GM18858 (cell line): ENCODE data around the gene PSAPL1.

ENCODE experiments used
- ATAC-seq: cut with Tn5 transposase; IDR thresholded peaks from one replicate; pipeline ENCODE4 v1.9.1; 2021; ENCODE audit not compliant: unreplicated experiment

The PSAPL1 gene

DNA sequence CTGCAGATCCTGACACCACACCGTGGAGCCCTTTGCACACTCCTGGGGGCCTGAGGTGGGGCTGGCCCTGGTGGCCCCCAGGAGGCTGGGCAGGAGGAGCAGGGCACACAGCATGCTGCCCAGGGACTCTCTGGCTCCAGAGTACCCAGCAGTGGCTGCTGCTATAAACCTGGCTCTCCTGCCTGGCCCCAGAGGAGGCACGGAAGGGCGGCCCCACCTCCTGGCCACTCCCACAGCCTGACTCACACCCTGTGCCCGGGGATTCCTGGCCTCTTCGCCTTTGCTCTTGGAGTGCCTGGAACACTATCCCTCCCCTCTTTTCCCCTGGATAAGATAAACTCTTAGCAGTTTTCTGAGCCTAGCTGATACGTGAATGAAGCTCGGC lies at the start of gene PSAPL1:
TSS of gene PSAPL1 (minus strand) at position 165 of the 385 bp plus-strand sequence. CDS start at position 114, 51 bp downstream.
- no peak for ATAC-seq

DNA sequence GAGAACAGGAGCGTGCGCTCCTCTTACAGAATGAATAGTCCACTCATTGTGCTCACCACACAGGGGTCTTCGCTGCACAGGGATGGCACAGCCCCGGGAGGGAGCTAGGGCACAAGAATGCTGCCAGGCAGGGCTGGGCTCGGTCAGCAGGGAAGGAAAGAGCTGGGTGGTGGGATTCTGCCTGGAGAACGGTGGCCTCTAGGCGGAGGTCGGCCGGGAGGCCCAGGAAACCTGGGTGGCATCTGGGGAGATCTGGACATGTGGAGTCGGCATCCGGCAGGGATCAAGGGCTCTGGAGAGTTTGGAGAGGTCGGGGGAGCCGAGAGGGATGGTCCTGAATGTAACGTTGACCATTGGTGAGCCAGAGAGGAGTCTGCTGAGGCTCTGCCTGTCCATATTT lies 46.5 kb upstream of the PSAPL1 start:
- no peak for ATAC-seq

DNA sequence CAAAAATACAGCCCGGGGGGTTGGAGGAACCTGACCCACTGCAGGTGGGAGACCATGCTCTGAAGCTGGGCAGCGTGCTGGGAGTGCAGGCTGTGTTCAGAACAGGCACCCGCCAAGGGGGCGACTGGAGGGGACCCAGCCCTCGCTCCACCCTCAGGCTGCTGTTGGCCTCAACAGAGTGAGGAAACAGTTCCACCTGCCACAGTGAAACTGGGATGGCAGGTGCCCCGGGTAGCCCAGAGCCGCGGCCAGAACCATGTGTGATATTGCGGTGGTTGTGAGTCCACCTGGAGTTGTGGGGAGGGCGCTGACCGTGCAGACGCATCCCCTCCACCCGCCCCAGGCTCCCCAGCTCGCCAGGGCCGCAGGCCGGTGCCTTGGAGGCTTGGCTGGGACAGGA lies 45.7 kb upstream of the PSAPL1 start:
- no peak for ATAC-seq

DNA sequence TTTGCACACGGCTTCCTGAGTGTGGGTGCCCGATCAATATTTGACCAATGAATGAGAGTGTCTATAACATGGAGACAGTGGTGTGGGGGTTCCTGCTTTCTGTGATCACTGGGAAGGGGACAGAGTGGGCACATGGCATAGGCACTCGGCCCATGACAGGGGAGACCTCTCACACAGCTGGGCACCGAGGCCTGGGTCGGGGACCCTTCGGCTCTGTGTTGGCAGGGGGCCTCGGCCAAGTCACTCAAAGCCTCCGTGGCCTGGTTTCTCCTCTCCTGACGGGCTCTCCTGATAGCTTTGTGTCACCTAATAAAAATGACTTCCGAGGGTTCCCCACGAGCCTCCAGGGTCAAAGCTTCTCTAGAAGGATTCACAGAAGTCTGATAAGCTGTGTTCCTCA lies 43.9 kb upstream of the PSAPL1 start:
- ATAC-seq = no peak

DNA sequence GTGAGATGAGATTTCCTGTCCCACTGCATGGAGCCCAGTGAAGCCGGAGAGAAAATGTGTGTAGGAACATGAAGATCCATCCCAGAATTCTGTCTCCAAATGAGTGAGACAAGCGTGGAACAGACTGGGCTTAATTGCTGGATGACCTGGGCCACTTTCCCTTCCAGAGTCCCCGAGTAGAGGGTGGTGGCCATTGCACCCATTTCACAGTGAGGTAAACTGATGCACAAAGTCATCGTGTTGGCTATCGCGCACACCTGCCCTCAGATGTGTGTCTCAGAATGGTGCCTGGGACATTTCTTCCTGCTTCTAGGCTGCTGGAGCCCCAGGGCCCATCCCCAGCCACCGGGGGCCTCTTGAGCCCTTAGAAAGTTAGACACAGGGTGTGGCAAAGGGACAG lies 43.0 kb upstream of the PSAPL1 start:
- no peak for ATAC-seq

DNA sequence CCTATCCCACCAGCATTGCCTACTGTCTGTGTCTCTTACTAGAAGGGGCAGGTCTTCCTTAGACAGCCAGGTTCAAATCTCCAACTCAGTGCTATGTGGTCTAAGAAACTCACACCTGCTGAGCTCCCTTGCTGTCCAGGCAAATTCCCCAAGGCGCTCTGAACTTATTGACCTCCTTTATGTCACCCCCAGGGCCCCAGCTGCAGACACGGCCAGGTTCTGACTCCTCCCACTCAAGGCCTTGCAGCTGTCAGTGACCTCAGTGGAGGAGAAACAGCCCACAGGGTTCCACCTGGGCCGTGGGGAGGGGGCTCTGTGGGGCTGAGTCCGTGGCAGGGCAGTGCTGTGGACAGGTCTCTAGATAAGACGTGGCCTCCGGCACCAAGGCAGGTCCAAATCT lies 42.1 kb upstream of the PSAPL1 start:
- no peak for ATAC-seq

- no peak for ATAC-seq
Observed at GRCh38 chr4:7475207-7475606, 40.5 kb upstream of the PSAPL1 start.

DNA sequence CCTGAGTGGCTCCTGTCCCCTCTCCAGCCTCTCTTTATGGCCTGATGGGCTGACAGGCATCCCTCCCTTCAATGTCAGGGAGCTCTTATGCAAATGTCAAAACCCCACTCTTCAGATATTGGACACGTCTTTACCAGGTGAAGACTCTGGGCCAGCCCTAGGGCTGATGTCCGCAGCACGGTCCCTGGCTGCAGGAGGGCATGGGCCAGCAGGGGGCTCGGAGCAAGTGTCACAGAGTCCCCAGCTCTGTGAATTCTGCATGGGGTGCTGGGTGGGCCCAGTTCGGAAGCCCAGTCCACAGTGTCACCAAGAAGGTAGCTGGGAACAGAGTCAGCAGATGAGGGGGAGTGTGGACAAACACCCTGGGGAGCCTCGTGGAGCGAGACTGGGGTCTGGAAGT lies 39.6 kb upstream of the PSAPL1 start:
- ATAC-seq = no peak

DNA sequence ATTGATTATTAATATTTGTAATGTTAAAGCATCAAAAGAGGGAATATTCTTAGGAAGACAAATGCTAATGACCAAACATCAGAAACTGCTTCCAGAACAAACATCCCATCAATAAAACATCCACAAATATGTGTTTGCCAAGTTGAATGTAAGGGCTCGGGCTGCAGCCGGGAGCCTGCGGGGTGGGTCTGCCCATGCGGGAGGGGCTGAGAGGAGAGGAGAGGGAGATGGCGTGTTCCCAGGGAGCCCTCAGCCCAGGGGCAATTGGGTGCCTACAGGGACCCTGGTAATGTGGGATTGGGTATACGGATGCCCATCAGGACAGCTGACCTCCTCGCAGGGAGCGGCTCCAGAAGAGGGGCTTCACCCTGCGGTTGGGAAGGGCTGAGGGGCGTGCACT lies 38.4 kb upstream of the PSAPL1 start:
- no peak for ATAC-seq

DNA sequence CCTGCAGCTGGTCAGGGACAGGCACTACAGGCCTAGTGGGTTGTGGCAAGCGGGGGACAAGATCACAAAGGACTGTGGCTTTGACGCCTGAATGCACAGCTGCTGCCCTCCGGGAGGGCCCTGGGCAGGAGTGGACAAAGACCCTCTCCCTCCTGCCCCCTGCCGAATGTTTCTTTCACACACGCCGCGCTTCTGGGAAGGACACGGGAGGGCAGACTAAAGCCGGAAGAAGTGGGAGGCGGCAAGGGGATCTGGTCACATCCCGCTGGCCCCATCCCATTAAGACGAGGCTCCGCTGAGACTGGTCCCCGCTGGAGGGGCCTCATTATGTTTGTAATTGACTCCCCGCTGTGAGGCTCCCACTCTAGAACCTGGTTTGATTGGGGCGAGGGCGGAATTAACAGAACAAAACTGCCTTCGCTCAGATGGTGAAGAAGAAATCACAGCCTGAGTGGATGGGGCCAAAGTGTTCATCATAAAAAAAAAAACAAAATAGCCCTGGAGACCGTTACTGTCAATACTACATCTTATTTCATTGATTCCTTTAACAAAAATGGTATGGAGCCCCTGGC lies 37.8 kb upstream of the PSAPL1 start:
- ATAC-seq = no peak

- ATAC-seq = no peak
Observed at GRCh38 chr4:7470522-7471128, 35.9 kb upstream of the PSAPL1 start.

- no peak for ATAC-seq
Observed at GRCh38 chr4:7470111-7470510, 35.4 kb upstream of the PSAPL1 start.

GRCh38 chr4:7469023-7469422 lies 34.3 kb upstream of the PSAPL1 start:
- no peak for ATAC-seq

DNA sequence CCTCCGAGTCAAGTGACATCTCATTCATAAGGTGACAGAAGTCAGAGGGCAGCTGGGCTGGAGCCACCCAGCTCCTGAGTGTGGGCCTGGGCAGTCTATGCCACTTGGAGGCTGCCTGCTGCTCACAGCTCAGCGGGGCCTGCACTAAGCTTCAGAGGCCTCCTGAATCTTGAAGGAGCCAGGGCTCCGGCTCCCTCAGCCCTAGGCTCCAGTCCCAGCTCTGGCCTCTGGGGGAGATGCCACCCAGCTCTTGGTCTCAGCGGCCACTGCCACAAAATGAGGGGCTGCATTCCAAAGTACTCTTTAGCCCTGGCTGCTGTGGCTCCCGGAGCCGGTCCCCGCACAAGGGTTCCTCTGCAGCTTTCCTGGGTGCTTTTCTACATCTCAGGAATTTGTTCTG lies 32.7 kb upstream of the PSAPL1 start:
- ATAC-seq = no peak

- ATAC-seq = no peak
Observed at GRCh38 chr4:7466904-7467303, 32.2 kb upstream of the PSAPL1 start.

DNA sequence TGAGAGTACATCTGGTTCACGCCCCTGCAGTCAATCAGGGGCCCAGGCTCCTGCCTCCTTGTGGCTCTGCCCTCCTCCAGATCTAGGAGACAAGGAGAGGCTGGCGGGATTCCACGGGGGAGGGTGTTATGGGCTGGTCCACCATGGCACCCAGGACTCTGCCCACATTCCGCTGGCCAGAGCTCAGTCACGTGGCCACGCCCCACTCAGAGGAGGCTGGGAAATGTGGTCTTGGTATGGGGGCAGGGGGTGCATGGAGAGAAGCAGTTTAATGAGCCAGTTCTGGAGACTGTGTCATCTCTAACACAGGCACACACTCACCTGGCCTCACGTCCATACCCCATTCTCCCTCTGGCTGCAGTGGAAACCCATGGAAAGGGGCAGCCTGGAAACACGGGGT lies 31.5 kb upstream of the PSAPL1 start:
- no peak for ATAC-seq

GRCh38 chr4:7465017-7465416 lies 30.3 kb upstream of the PSAPL1 start:
- no peak for ATAC-seq

GRCh38 chr4:7464259-7464655 lies 29.5 kb upstream of the PSAPL1 start:
- no peak for ATAC-seq

DNA sequence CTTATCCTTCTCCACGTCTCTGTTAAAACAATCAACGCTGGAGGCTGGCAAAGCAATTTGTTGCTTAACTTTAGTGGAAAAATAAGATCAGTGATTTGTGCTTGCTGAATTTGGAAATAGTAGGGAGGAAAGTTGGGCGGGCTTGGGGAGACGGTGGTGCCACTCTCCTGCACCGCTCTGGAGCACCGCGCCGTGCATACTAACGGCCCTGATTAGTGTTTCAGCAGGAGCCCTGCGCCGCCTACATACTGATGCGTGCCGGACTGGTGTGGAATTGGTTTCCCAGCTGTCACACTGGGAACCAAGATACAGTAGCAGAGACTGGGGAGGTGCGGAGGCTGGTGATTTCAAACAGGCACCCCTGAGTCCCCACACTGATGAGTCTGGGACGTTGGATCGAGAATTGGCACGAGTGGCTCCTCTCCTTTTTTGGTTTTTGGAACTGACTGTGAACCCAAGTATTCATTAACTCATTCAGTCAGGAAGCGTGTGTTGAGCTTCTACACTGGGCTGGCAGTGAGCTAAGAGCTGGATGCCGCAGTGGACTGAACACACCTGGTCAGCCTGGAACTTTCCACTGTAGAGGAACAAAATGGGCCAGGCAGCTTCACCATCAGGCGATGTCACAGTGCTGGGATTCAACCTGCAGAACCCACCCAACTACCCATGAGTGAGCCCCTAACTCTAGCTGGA lies 29.0 kb upstream of the PSAPL1 start:
- ATAC-seq = no peak

GRCh38 chr4:7462509-7462971 lies 27.8 kb upstream of the PSAPL1 start:
- ATAC-seq = no peak

DNA sequence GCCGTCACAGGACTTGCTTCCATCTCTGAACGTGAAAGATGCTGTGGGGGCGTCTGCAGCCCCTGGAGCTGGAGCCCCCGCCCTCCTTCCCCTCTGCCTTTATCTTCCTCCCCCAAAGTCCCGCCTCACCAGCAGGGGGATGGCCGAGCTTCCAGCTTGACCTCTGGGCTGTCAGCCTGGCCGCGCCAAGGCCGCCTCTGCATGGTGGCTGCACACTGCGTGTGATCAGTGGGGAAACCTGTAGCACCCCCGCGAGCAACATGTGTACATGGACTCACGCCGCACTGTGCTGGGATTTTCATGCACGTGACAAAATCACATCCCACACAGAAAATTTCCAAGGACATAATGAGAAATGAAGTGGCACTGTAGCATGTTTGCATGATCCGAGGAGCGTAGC lies 26.5 kb upstream of the PSAPL1 start:
- no peak for ATAC-seq

GRCh38 chr4:7460566-7460965 lies 25.8 kb upstream of the PSAPL1 start:
- ATAC-seq = no peak

DNA sequence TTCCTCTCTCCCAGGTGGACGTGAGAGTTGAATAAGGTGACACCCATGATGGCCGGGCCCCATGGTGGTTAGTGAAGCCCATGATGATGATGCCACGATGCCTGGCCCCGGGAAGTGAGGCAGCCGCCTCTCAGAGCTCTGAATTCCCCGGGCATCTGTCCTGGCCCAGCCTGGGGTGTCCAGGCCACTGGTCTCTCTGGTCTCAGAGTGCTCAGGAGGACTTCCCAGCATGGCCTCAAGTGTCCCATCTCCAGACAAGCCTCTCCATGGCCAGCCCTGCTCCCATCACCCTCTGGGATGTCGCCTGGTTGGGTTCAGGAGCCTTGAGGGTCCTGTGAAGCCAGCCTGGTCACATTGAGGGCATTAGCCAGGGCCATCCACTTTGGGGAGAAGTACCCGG lies 24.7 kb upstream of the PSAPL1 start:
- no peak for ATAC-seq
